ENCODE results near the gene JPH3.

JPH3 gene

DNA sequence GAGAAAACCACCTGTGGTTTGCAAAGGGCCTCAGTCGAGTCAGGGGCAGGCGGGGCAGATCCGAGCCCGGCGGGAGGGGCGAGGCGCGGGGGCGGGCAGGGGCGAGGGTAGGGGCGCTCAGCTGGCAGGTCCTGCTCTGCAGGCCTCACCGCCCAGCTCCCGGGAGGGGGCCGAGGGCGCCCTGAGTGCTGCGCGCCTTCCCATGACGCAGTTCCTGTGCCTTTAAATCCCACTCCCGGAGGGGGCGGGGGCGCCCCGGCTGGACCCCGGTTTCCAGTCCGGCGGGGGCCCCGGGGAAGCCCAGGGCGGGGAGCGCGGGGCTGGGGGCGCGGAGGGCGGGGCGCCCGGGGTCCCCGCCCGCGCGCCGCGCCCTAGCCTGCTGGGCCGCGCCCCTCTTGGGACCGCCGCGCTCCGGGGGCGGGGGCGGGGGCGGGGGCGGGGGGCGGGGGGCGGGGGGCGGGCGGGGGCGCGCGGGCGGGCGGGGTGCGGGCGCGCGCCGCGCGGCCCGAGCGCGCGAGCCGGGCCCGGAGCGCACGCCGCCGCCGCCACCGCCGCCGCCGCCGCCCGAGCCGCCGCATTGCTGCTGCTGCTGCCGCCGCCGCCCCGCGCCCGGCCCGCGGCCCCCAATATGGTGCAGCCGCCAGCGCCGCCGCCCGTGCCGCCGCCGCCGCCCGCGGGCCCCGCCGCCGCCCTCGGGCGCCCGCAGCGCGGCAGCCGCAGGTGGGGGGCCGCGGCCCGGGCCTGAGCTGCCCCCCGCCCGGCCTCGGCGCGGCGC lies at the start of gene JPH3:
TSS of gene JPH3 (plus strand) at position 508 of the 775 bp plus-strand sequence. CDS start 639 bp downstream, outside the sequence.
- DNase-seq = no peak

DNA sequence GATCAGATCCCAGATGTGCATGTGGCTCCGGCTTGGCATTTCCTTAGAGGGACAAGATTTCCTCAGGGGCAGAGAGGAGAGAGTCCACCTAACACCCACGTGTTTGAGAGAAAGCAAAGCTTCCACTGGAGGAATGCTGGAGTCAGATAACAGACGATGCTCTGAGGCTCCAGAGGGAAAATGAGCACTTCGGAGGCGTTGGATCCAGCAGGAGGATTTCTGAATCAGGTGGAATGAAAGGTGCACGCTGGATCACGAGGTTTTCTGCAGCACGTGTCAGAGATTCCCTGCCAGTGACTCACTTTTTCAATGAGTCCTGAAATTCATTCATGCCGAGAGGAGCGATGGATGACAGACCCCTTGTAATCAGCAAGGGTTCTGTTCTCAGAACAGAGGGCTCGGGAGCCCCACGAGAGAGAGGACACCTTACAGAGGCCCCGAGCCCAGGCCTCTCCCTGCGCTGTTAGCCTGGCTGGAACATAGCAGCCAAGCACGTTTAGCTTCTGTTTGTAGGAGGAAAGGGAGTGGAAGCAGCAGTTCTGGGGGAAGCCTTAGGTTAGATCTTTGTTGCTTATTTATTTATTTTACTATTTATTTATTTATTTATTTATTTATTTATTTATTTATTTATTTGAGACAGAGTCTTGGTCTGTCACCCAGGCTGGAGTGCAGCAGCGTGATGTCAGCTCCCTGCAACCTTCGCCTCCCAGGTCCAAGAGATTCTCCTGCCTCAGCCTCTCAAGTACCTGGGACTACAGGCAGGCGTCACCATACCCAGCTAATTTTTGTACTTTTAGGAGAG lies 49.3 kb upstream of the JPH3 start:
- no peak for DNase-seq

DNA sequence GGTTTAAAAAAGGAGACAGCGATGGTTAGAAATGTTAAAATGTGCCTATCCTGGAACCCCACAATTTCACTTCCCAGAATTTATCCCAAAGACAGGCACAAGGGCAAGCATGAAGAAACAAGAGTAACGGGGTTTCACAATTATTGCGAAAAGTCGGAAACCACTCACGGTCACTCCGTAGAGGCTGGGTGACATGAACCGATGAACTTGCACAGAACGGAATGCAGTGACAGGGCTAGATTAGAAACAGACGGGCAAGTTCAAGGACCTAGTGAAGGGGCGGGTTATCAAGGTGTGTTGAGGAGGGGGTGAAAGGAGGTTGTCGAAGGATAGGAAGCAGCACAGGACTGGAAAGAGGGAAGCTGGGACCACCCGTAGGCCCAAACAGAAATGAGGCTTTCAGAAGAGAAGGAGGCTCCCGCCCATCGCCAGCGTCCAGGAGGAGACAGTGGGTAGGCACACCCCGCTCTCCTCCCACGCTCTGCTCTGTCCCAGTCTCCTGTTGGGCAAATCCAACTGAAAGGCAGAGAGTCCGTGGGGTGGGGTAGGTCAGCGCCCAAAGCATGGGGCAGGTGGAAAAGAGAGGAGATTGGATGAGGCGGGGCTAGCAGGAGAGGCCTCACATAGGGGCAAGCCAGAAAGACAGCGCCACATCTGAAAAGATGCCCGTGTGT lies 47.4 kb upstream of the JPH3 start:
- DNase-seq = no peak

DNA sequence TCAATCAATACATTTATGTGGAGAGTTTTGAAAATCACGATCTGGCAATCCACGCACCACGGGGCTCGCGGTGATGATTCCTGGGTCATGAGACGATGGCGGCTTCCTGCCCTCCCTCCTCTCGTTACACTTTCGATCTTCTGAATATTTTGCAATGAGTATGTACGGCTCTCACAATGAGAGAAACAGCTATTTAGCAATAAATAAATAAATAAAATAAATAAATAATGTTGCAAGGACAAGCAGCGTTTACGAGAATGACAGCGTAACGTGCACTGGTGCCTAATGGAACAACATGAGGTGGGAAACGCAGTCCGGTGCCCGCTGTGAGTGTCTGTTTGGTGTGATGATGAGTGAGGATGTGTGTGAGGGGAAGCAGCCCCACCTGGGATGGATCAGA lies 46.7 kb upstream of the JPH3 start:
- DNase-seq = no peak

DNA sequence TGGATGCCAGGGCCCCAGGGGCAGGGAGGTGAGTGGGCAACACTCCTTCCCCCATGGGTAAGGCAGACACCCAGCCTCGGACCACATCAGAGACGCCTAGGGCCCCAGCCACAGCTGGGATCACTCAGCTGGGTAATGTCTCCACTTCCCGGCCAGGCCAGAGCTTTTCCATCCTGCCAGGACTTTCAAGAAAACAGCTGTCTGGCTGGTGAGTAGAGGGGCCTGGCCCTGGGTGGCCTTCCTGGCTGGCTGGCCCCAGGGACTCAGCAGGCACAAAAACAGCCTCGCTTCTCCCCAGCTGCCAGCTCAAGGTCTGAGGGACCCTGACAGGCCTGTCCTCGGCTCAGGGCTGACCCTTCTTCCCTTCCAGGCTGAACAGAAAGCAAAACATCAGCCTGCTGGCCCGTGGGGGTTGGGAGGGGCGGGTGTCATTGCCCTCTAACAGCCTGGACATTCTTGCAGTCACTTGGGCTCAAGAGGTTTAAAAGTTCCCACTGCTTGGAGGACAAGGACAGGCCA lies 45.3 kb upstream of the JPH3 start:
- no peak for DNase-seq

DNA sequence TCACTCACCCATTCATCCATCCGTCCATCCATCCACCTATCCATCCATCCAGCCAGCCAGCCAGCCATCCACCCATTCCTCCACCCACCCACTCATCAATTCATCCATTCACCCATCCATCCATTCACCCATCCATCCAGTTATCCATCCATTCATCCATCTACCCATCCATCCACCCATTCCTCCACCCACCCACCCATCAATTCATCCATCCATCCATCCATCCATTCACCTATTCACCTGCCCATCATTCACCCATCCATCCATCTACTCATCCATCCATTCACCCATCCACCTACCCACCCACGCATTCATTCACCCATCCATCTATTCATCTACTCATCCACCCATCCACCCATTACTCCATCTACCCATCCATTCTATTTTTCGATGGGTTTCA lies 43.6 kb upstream of the JPH3 start:
- no peak for DNase-seq

DNA sequence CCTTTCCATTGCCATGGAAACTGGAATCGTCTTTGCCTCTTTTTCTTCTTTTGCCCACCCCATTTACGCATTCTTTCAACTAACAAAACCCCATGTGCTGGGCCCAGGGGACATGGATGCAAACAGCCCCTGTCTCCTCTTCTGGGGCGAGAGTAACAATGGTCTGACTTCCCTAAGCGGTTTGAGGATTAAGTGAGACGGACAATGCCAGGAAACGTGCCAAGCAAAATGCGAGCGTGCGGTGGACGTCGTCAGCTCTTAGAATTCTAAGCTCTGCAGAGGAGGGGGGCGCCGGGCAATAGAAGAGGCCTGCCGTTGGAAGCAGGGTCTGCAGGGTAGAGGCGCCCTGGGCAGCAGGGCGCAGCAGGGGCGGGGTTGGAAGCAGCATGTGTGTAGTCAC lies 42.4 kb upstream of the JPH3 start:
- DNase-seq = no peak

DNA sequence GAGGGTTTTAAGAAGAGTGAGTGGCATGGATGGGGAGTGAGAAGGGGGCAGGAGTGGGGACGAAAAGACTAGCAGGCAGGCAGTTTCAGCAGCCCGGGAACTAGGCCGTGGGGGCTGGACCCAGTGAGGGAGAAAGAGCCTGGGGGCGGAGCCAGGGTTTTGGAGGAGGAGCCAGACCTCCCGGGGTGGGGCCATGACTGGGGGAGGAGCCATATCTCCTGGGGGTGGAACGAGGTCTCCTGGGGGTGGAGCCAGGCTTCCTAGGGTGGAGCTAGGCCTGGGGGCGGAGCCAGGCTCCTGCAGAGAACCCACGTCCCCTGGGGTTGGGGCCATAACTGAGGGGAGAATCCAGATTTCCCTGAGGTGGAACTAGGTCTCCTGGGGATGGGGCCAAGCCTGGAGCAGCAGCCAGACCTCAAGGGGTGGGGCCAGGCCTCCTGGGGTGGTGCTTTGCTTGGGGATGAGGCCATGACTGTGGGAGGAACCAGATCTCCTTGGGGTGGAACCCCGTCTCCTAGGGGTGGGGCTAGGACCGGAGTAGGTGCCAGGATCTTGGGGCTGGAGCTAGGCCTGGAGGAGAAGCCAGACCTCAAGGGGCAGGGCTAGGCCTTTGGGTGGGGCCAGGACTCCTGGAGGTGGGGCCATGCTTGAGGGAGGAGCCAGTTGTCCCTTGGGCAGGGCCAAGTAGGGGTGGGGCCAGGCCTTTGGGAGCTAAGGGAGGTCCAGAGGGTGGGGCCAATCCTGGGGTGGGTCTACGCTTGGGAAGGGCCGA lies 41.7 kb upstream of the JPH3 start:
- DNase-seq = no peak

DNA sequence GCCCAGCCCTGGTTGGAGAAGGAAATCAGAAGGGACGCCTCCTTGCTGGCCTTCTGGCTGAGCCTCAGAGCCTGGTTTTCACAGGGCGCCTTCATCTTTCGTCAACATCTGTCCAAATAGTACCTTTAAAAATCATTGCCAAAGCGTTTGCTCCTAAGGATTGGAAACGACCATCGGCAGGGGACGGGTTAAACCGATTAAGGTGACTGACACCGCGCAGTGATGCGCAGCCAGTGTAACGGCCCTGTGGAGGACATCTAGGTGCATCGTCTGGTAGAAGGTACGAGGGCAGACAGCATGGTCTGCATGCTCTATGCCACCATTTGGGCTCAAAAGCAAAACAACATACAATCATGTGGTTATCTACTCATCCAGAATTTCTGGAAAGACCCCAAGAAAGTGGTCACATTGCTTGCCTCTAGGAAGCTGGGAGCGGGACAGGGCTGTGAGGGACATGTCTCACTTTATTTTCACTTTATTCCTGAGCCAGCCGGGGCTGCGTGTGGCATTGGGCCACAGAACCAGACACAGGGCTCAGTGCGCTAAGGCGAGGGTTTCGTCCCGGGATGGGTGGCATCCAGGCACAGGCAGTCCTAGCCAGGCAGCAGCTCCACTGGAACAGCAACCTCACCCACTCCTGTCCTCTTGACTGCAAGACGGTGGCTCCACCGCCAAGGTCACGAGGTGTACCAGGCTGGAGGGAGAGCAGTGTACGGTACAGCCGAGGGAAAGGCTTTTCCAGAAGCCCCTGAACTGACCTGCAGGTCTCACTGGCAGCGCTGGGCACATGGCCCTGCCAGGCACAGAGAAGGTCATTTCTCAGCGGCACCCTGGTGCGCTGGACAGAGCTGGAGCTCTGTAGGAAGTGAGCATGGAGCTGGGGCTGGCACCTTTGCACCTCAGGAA lies 40.9 kb upstream of the JPH3 start:
- no peak for DNase-seq

DNA sequence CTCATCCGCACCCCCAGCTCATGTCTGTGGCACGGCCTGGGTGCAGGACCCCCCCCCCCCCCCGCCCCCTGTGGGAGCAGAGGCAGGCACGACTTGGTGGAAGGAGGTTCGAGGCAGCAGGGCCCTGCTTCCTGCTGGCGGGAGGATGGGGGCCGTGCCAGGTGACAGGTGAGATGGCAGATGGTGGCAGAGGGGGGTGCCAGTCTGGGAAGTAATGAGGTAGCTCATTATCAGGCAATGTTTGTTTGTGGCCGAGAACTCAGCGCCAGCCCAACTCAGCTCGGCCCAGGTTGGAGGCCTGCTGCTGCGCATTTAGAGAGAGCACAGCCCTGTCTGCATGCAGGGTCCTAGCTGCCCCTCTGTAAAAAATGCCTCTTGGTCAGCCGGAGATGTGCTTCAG lies 40.1 kb upstream of the JPH3 start:
- no peak for DNase-seq

DNA sequence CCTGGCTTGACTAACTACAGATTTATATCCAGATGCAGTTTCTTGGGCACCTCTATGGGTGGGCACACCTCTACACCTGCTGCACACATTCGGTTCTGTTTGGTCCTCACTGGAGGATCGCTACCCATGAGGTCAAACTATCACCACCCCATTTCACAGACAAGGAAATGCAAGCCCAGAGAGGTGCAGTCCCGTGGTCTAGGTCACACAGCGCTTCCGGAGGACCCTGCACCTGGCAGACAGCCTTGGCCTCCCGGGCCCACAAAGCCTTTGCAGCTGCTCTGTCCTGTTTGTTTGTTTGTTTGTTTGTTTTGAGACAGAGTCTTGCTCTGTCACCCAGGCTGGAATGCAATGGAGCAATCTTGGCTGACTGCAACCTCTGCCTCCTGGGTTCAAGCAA lies 39.3 kb upstream of the JPH3 start:
- DNase-seq = no peak

DNA sequence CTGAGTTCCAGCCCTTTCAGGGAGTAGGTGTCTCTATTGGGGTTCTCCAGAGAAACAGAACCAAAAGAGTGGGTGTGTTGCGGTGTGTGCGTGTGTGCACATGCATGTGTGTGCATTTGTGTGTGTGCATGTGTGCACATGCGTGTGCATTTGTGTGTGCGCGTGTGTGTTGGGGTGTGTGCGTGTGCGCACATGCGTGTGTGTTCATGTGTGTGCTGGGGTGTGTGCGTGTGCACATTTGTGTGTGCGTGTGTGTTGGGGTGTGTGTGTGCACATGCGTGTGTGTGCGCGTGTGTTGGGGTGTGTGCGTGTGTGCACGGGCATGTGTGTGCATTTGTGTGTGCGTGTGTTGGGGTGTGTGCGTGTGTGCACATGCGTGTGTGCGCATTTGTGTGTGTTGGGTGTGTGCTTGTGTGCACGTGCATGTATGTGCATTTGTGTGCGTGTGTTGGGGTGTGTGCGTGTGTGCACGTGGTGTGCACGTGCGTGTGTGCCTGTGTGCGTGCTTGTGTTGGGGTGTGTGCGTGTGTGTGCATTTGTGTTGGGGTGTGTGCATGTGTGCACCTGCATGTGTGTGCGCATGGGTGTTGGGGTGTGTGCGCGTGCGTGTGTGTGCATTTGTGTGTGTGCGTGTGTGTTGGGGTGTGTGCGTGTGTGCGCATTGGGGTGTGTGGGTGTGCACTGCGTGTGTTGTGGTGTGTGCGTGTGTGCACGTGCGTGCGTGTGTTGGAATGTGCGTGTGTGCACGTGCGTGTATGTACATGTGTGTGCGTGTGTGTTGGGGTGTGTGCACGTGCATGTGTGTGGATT lies 38.4 kb upstream of the JPH3 start:
- DNase-seq = no peak

DNA sequence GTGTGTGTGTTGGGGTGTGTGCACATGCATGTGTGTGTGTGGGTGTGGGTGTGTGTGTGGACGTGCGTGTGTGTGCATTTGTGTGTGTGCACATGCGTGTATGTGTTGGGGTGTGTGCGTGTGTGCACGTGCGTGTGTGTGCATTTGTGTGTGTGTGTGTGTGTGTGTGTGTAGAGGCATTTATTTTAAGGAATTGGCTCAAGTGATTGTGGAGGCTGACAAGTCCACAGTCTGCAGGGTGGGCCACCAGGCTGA lies 37.9 kb upstream of the JPH3 start:
- DNase-seq = no peak

DNA sequence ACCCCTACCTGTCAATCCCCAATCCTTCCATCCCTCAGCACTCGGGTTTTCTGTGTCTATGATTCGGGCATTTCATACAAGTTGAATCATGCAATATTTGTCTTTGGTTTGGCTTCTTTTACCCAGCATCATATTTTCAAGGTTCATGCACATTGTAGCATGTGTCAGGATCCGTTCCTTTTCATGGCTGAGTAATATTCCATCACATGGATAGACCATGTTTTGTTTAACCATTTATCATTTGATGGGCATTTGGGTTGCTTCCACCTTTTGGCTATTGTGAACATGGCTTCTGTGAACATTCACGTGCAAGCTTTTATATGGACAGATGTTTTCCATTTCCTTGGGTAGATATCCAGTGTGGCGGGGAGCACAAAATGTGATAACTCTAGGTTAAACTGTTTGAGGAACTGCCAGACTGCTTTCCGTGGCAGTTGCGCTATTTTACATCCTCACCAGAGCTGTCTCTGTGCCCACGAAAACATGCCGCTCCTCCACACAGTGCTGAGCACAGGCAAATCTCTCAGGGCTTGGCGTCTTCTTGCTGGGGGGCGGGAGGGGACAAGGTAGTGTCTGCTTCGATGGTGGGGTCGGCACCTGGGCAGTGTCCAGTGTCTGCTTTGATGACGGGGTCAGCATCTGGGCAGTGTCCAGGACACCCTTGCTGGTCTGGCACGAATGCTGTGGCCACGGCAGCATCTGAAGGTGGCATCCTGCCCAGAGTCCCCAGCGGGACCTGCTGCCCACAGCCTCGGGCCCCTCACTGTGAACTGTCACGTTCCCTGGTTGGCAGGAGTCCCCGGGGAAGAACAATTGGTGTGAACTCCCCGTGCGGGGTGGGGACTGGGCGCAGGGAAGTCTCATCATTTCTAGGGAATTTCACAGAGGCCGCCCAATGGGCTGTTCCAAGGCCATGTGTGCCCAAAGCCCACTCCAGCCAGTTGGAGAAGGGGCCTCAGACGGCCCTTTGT lies 32.4 kb upstream of the JPH3 start:
- DNase-seq = no peak

DNA sequence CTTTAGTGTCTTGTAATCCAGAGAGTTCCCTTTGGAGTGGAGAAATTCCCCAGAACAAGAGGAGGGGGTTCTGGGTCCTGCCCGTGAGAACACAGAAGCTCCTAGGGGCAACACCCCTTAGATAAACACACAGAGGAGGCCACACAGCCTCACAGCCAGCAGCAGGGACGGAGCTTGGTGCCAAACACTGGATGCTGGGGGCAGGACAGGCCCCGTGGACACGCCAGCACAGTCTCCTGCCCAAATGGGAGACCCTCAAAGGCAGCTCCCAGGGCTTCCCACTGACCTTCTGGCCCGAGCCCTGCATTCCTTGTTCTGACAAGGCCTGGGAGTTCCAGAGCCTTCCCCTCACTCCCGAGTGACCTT lies 31.8 kb upstream of the JPH3 start:
- no peak for DNase-seq

DNA sequence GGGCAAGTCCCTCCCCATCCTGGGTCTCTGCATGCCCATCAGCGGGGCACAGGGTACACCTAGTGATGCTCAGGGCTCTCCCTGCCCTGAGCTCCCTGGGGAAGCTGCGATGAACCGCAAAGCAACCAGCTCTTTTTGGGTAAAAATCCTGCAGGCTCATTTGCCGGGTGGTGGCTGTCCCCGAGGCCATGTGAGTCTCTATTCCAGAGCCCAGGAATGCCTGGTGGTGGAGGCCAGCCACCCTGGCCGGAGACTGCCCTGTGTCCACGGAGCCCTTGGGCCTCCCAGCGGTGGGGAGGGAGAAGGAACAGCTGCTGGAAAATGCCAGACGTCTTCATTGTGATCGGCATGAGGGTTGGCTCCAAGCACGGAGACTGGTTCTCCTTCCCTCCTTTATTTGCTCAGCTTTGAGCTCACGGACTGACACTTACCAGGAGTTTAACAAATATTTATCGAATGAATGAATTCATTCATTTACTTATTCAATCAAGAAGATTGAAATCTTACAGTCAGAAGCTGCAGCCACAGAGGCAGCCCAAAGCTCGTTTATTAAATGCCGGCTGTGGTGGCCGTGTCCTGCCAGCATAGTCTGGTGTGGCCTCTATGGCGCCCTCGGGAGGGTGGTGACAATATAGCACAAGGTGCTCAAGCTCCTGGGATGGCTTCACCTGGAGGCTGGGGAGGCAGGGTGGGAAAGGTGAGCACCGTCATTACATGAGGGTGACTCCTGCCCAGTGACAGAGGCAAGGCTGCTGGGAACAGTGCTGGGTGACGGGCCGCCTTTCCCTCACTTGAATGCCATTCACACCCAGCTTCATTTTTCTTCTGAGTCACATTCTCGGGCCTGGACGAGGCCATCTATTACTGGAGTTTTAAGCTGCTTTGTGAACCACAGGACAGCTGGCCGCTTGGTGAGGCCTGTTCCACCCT lies 31.1 kb upstream of the JPH3 start:
- DNase-seq = peak; percentile 55 to 79

DNA sequence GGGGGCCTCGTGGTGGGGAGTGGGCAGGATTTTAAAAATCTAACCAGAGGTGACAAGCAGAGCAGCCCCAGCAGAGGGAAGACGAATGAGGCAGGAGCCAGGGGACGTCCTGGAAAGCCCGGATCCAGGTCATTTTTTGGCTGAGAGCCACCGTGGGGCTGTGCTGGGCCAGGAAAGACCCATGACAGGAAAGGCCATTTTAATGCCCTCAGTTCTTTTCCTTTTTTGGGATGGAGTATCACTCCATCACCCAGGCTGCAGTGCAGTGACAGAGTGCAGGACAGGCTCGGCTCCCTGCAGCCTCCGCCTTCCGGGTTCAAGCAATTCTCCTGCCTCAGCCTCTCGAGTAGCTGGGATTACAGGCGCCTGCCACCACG lies 30.5 kb upstream of the JPH3 start:
- no peak for DNase-seq

DNA sequence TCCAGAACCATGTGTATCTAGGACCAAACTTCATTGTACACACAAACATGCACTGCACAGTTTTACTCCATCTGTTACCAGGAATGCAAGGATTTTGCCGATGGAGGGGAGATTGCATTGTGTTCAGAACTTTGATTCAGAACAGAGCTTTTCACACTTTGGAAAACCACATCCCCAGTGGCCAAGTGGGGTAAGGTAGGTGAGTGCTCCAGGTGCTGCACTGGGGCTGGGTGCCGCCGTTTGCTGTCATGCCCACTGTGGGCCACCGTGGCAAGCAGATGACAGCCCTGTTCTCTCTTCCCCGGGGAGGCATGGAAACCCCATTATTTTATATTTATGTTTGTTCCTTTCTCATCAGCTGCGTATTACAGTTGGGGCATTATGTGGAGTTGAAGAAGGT lies 29.3 kb upstream of the JPH3 start:
- DNase-seq = no peak
